Stimulated activated naive CD4-positive, alpha-beta T cell treated with Interleukin-2 at 50 U/mL for 16 hours (primary cell): Measurements from ENCODE around the gene TRAPPC6A.

Experiments
- DNase-seq: peaks from one replicate; lab custom pipeline; 2025; lab: John Stamatoyannopoulos, UW

TRAPPC6A gene, protein sequence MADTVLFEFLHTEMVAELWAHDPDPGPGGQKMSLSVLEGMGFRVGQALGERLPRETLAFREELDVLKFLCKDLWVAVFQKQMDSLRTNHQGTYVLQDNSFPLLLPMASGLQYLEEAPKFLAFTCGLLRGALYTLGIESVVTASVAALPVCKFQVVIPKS

DNA sequence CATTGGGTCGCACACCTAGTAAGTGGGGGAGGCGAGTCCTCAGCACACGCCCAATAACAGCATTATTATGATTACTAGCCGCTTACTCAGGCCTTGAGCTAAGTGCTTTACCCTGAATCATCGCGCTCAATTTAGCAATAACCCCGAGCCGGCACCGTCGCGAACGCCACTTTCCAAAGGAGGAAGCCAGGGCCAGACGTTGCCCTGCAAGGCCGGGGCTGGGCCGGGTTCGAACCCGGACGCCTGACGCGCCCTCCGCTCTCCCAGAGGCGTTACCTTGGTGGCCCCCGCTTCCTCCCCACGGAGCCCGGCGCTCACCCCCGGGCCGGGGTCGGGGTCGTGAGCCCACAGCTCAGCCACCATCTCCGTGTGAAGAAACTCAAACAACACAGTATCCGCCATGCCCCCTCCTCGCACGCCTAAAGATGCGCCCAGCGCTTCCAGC, at the start of gene TRAPPC6A:
TSS of gene TRAPPC6A (minus strand) at position 421 of the 445 bp plus-strand sequence. CDS start at position 402, 19 bp downstream.
- no peak for DNase-seq

DNA sequence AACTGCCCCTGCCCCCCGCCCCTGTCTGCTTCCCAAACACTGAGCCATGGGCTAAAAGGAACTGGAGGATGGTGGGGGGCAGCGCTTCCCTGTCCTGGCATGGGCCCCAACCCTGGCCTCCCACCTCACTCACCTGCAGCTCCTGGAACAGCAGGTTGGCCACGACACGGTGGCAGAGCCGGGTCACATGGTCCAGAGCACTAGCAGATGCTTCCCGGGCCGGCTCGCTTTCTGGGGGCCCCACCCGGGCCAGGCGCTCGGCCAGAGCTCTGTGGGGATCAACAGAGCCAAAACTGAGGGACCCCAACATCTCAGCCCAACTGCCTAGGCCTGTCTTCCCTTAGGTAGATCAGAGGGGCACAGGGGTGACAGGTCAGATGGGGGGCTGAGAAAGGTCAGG, 46.6 kb upstream of the TRAPPC6A start:
- DNase-seq: no peak

DNA sequence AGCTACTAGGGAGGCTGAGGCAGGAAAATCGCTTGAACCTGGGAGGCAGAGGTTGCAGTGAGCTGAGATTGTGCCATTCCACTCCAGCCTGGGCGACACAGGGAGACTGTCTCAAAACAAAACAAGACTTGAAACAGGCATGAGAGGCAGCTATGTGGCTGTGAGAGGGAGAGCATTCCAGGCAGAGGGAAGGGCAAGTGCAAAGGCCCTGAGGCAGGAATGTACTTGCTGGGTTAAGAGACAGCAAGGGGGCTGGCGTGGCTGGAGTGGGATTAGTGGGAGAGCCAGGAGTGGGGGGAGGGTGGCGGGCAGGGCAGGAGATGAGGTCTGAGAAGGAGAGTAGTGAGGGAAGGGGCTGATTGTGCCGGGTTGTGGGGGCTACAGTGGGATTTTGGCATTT, 45.8 kb upstream of the TRAPPC6A start:
- DNase-seq: no peak

DNA sequence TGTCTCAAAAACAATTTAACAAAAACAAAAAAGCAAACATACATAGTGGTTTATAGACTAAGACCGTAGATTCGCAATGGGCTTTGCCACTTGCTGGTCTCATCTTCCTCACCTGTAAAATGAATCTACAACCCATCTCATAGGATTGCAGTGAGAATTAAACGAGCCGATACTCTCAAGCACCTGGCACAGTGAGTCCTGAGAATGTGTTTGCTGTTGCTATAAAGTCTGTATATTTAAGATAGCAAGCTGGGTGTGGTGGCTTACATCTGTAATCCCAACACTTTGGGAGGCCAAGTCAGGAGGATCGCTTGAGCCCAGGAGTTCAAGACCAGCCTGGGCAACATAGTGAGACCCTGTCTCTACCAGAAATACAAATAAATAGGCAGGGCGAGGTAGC, 44.7 kb upstream of the TRAPPC6A start:
- no peak for DNase-seq

DNA sequence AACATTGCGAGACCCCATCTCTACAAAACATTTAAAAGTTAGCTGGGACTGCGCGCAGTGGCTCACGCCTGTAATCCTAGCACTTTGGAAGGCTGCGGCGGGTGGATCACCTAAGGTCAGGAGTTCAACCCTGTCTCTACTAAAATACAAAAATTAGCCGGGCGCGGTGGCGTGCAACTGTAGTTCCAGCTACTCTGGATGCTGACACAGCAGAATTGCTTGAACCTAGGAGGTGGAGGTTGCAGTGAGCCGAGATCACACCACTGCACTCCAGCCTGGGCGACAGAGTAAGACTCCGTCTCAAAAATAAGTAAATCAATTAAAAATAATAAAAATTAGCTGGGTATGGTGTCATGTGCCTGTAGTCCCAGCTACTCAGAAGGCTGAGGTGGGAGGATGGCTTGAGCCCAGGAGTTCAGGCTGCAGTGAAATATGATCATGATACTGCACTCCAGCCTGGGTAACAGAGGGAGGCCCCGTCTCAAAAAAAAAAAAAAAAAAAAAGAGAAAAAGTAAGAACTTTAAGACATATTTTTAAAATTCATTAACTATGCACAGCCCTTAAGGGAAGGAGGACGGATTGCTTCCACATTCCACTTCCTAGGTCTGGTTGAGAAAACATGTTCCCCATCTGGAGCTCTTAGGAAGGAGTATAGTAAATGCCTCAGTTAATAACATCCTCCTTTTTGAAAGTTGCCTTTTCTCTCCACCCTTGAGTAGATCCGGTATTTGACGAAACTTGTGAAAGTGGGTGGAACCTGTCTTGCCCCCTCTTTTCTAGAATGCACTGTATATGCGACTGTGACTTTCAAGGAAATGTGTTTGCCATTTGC, 41.1 kb upstream of the TRAPPC6A start:
- no peak for DNase-seq

DNA sequence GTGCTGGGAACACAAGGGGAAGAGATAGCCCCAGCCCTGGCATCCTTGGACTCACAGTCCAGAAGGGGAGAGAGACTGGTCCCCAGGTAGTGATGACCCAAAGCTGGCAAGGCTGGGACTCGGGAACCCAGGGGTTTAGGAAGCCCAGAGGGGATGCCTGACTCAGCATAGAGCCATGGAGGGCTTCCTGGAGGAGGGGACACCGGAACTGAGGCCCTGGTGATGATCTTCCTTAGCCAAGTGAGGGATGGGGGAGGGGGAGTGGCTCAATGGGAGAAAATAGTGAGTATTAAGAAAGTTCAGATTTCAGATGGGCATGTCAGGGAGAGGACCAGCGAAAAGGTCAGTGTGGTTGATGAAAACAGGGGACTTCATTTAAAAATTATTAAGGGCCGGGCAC, 40.4 kb upstream of the TRAPPC6A start:
- DNase-seq: no peak

DNA sequence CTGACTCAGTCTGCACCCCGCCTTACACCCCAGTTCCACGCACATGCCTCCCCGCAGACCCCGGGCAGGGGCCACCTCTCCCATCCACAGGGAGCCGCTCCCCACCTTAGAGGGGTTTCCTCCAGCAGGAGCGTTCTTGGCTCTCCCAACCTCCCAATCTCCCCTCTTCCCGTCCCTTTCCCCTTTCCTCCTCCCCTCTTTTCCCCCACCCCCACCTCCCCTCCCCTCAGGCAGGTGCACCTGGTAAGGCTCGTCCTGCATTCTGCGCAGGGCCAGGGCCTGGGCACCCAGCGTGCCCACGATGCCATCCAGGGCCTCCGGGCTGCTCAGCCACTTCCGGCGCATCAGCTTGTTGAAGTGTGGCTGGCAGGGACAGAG, 39.9 kb upstream of the TRAPPC6A start:
- DNase-seq: no peak

DNA sequence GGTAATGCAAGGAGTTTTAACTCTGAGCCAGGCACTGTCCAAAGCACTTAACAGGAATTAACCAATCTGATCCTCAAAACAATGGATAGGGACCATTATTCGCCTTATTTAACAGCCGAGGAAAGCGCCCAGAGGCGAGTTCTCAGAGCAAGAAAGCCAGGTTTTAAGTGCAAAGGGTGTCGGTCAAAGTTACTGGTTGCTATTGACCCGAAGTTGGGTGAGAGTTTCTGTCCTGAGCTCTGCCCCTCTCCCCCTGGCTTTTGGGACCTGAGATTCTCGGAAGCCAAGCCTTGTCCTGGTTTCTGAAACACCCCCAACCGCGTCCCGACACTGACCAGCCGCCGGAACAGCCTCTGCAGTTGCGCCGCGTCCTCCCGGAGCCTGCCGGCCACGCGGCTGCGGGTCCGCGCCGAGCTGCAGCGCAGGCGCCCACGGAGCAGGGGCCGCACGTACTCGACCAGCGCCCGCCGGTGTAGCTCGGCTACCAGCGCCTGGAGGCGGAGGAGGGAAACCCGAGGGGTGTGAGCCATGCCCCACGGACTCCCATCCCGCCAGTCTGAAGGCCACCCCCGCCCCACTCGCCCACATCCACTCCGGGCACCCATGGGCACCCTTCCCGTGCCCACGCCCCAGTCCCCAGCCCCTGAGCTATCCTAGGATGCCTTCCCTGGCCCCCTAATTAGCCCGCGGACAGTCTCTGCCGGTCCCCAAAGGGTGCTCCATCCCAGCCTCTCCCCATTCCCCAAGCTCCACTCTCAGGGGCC, 39.3 kb upstream of the TRAPPC6A start:
- no peak for DNase-seq

DNA sequence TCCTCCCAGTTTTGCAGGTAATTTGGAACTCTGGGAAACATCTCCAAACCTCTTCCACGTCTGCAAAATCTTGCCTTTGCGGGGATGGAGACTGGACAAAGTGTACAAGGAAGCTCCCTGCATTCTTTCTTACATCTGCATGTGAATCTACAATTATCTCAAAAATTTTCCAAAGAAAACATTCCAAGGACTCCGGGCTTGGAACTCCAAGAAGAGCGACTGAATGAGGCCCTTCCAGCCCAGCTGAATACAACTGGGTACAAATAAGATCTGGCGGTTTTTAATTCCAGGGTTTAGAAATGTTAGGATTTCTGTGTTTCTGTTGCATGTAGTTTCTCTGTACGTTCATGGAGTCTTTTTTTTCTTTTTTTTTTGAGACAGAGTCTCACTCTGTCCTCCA, 38.6 kb upstream of the TRAPPC6A start:
- DNase-seq: no peak

DNA sequence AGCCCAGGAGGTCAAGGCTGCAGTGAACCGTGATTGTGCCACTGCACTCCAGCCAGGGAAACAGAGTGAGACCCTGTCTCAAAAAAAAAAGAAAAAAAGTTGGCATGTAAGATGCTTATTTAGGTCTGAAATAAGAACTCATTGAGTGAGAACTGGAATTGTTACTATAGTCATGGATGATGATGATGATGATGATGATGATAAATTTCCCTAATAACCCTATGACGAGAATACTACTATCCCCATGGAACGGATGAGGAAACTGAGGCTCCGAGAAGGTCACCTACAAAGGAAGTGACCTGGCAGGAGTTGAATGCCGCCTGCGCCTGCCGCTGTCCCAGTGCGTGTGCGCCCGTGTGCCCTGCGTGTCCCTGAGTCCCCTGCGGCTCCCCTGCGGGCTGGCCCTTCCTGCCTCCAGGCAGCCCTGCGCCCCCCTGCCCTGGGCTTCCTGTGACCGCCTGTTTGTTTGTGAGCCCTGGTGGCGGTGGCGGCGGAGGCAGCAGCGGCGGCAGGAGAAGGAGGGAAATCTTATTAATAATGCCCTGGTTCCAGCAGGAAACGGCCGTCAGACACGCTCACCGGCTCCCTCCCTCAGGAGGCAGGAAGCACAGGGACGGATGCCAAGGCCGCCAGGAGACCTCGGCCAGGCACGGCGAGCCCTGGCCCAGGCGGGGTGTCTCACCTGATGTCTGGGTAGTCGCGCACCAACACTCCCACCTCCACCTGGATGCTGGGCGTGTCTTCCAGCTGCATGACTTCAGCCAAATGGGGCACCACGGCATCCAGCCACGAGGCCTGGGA, 37.6 kb upstream of the TRAPPC6A start:
- no peak for DNase-seq

DNA sequence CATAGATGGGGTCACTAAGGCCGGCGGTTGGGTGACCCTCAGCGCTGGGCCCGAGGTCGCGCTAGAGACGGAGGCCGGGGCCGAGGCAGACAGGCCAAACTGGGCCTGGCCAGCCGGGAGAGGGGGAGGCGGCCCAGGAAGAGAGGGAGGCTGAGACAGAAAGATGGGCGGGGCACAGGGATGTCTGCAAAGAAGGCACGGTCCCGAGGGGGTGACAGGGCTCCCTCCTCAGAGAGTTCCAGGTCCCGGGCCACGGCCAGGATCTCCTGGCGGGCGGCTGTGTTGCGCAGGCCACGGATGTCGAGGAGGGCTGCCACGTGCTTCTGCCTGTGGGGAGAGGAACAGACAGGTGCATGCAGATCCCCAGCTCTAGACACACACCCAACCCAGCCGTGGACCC, 35.0 kb upstream of the TRAPPC6A start:
- no peak for DNase-seq

DNA sequence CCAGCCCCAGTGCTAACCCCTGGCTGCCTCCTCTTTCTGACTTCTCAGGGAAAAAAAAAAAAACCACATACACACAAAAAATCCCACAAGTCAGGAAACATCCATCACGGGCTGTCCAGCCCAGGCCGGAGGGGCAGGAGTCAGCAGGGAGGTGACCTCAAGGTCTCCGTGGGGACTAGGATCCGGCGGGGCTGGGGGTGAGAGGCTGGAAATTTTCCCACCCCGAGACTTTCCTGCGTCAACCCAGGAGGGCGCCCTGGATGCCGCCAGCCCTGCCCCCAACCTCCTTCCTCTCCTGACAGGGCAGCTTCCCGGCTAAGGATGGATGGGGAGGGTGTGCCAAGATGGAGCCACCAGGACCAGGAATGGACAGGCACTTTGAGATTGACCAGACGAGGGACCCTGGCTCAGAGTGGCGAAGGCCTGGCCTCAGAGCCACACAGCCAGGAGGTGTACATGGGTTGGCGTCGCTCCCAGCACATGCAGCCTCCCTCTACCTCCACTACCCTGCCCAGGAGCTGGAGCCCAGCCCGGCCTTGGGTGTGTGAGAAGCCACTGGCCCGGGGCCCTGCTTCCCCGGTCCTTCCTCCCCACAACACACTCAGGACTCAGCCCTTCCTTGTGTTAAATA, 33.8 kb upstream of the TRAPPC6A start:
- DNase-seq: no peak

DNA sequence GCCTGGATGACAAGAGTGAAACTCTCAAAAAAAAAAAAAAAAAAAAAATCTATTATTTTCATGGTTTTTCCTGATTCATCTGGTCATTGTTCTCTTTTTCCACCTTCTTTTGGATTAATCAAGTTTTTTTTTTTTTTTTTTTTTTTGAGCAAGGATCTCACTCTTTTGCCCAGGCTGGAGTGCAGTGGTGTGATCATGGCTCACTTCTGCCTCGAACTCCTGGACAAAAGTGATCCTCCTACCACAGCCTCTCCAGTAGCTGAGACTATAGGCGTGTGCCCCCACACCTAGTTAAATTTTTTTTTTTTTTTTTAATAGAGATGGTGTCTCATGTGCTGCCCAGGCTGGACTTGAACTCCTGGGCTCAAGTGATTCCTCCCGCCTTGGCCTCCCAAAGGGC, 28.3 kb upstream of the TRAPPC6A start:
- no peak for DNase-seq

DNA sequence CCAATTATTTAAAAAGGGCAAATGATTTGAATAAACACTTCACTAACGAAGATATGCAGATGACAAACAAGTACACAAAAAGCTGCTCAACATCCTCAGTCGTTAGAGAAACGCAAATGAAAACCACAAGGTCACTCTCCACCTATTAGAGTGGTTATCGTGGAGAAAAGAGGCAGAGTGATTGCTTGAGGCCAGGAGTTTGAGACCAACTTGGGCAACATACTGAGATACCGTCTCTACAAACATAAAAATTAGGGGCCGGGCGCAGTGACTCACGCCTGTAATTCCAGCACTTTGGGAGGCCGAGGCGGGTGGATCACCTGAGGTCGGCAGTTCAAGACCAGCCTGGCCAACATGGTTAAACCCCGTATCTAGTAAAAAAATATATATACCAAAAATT, 27.8 kb upstream of the TRAPPC6A start:
- no peak for DNase-seq

DNA sequence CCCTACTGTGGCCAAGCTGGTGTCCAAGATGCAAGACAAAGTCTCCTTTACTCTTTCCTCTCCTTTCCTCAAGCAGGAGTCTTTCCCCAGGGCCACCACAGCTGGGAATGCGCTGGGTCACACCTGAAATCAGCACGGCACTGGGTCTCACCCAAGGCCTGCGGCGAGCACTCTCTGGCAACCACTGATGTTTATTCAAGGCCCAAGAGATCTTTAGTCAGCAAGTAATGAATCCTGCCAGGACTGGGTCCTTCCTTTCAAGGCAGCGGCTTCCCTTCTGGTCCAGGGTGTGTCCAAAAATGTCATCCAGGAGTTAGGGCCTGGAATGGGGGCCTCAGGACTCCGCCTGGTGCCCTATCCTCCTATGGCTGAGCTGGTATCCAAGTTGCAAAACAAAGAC, 24.6 kb upstream of the TRAPPC6A start:
- no peak for DNase-seq

DNA sequence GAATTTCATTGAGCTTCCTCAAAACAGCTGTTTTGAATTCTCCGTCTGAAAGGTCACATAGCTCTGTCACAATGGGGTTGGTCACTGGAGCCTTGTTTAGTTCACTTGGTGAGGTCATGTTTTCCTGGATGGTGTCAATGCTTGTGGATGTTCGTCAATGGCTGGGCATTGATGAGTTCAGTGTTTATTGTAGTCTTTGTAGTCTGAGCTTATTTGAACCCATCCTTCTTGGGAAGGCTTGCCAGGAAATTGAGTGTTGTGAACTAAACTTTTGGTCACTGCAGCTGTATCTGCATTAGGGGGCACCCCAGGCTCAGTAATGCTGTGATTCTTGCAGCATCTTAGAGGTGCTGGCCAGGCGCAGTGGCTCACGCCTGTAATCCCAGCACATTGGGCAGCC, 22.5 kb upstream of the TRAPPC6A start:
- DNase-seq: no peak

DNA sequence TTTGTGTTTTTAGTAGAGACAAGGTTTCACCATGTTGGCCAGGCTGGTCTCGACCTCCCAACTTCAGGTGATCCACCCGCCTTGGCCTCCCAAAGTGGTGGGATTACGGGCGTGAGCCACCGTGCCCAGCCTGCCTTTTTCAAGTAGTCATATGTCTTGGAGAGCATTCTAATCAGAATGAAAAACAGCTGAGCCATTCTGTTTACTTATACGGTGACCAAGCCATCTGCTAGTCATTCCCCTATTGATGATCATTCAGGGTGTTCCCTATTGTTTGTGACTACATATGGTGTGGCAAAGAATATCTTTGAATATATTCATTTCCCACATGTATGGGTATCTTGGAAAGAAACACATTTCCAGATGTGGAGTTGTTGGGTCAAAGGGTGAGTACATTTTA, 17.7 kb upstream of the TRAPPC6A start:
- no peak for DNase-seq

DNA sequence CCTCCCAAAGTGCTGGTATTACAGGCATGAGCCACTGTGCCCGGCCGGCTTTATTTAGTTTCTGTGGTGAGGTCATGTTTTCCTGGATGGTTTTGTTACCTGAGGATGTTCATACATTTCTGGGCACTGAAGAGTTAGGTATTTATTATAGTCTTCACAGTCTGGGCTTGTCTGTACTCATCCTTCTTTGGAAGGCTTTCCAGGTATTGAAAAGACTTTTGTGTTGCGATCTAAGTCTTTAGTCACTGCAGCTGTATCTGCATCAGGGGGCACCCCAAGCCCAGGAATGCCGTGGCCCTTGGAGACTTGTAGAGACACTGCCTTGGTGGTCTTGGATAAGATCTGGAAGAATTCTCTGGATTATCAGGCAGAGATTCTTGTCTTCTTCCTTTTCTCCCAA, 13.3 kb upstream of the TRAPPC6A start:
- no peak for DNase-seq

DNA sequence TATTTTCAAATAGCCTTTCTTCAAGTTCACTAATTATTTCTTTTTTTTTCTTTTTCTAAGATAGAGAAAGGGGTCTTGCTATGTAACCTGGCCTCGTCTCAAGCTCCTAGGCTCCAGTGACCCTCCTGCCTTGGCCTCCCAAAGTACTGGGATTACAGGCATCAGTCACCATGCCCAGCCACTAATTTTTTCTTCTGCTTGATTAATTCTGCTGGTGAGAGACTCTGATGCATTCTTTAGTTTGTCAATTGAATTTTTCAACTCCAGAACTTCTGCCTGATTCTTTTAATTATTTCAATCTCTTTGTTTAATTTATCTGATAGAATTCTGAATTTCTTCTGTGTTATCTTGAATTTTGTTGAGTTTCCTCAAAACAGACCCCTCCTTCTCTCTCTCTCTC, 11.9 kb upstream of the TRAPPC6A start:
- no peak for DNase-seq

DNA sequence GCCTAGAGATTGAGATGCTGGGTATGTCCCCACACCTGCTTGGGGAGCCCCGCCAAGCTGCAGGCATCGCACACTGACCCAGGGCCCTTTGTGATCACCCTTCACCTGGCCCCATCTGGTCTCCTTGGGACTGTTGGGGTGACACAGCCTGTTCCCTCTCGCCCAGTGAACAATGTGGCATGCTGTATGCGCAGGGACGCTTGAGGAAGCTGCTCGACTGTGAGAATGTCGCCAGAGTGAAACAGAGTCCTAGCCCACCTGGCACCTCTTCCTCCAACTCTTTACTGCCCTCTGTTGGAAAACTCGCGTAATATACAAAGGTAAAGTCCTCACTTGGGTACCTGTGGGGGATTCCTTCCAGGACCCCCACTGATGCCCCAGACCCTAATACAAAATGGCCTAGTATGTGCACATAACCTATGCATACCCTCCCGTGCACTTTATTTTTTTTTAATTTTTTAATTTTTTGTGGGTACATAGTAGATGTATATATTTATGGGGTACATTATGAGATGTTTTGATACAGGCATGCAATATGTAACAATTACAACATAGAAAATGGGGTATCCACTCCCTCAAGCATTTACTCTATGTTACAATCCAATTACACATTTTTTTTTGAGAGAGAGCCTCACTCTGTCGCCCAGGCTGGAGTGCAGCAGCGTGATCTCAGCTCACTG, 9.5 kb upstream of the TRAPPC6A start:
- no peak for DNase-seq
